Neural cell (in vitro differentiated cells): ENCODE results near the gene CHRM5. TPM values are rescaled to one million over a fixed set of nuclear protein-coding genes. Genes with fewer than 3 reads are reported as not detected.

ENCODE experiments used
- H2AFZ ChIP-seq: fragments of 200-600, 300-800 bp; sonication (generic), shearing (Covaris generic); 2 replicates; pipeline ENCODE4 v1.6.0; 2014; ENCODE audit warnings: low read depth, mild to moderate bottlenecking, antibody characterized with exemption, low read length, moderate library complexity
- H3F3A ChIP-seq: fragments of 200-600 bp; shearing (Covaris generic); 2 replicates; pipeline ENCODE4 v1.6.1; 2016; ENCODE audit warnings: mild to moderate bottlenecking, moderate library complexity, mixed read lengths, antibody characterized with exemption, low read length; ENCODE audit not compliant: insufficient read depth, poor library complexity, severe bottlenecking
- H3K27ac ChIP-seq: fragments of 200-600, 300-800 bp; sonication (generic), shearing (Covaris generic); 2 replicates; pipeline ENCODE4 v1.5.1; 2014; ENCODE audit warnings: mild to moderate bottlenecking, low read length, moderate library complexity
- H3K27me3 ChIP-seq: fragments of 300-800, 200-600 bp; sonication (generic), shearing (Covaris generic); 2 replicates; pipeline ENCODE4 v1.6.0; 2014; ENCODE audit warnings: mild to moderate bottlenecking, low read depth, low read length, moderate library complexity; ENCODE audit not compliant: insufficient read depth
- H3K36me3 ChIP-seq: fragments of 300-800, 200-600 bp; sonication (generic), shearing (Covaris generic); 2 replicates; pipeline ENCODE4 v1.5.1; 2014; ENCODE audit warnings: mild to moderate bottlenecking, antibody characterized with exemption, low read length, moderate library complexity; ENCODE audit not compliant: insufficient read depth
- H3K4me2 ChIP-seq: fragments of 300-800, 200-600 bp; sonication (generic), shearing (Covaris generic); 2 replicates; pipeline ENCODE4 v1.6.0; 2014; ENCODE audit warnings: mild to moderate bottlenecking, low read length
- H3K4me3 ChIP-seq: fragments of 300-800, 200-600 bp; sonication (generic), shearing (Covaris generic); 2 replicates; pipeline ENCODE4 v1.5.1; 2014; ENCODE audit warnings: mild to moderate bottlenecking, low read length, moderate library complexity
- H3K79me2 ChIP-seq: fragments of 200-600 bp; shearing (Covaris generic); replicated peaks from 2 replicates; pipeline ENCODE4 v1.6.0; 2014; ENCODE audit warnings: mild to moderate bottlenecking, low read length, moderate library complexity; ENCODE audit not compliant: insufficient read depth
- H3K9ac ChIP-seq: fragments of 300-800, 200-600 bp; sonication (generic), shearing (Covaris generic); 2 replicates; pipeline ENCODE4 v1.6.1; 2016; ENCODE audit warnings: mild to moderate bottlenecking, low read length, mixed read lengths
- H3K9me2 ChIP-seq: fragments of 200-600 bp; shearing (Covaris generic); 2 replicates; pipeline ENCODE4 v1.6.1; 2016; ENCODE audit warnings: mild to moderate bottlenecking, low read length, mixed read lengths; ENCODE audit not compliant: insufficient read depth
- H3K9me3 ChIP-seq: fragments of 200-600, 300-800 bp; sonication (generic), shearing (Covaris generic); 2 replicates; pipeline ENCODE4 v1.6.1; 2016; ENCODE audit warnings: mild to moderate bottlenecking, mixed run types, low read length, moderate library complexity, mixed read lengths
- H4K20me1 ChIP-seq: fragments of 200-600 bp; shearing (Covaris generic); 2 replicates; pipeline ENCODE4 v1.6.1; 2016; ENCODE audit warnings: mild to moderate bottlenecking, mixed run types; ENCODE audit not compliant: insufficient read depth
- CTCF ChIP-seq: fragments of 450-650 bp; IDR thresholded peaks from 2 replicates; pipeline ENCODE4 v1.5.1; 2014; ENCODE audit warnings: antibody characterized with exemption, mild to moderate bottlenecking, moderate library complexity; ENCODE audit not compliant: poor library complexity, severe bottlenecking
- EP300 ChIP-seq: fragments of 450-650 bp; conservative IDR thresholded peaks from 2 replicates; pipeline ENCODE4 v1.6.1; 2014; ENCODE audit warnings: antibody characterized with exemption, mild to moderate bottlenecking, moderate library complexity; ENCODE audit not compliant: poor library complexity, severe bottlenecking
- EZH2 ChIP-seq: fragments of 200-600, 300-800 bp; shearing (Covaris generic), sonication (generic); IDR thresholded peaks from 2 replicates; pipeline ENCODE4 v1.6.1; 2014; ENCODE audit warnings: antibody characterized with exemption, low read length, borderline replicate concordance, mild to moderate bottlenecking; ENCODE audit not compliant: insufficient read depth, poor library complexity, severe bottlenecking
- MXI1 ChIP-seq: fragments of 450-650 bp; conservative IDR thresholded peaks from 2 replicates; pipeline ENCODE4 v1.6.1; 2014; ENCODE audit warnings: antibody characterized with exemption, mild to moderate bottlenecking; ENCODE audit not compliant: poor library complexity, severe bottlenecking
- POLR2AphosphoS5 ChIP-seq: IDR thresholded peaks from 2 replicates; pipeline ENCODE4 v1.6.1; 2012
- RAD21 ChIP-seq: fragments of 450-650 bp; conservative IDR thresholded peaks from 2 replicates; pipeline ENCODE4 v1.6.1; 2014; ENCODE audit warnings: antibody characterized with exemption, mild to moderate bottlenecking, moderate library complexity
- SMC3 ChIP-seq: fragments of 450-650 bp; conservative IDR thresholded peaks from 2 replicates; pipeline ENCODE4 v1.6.1; 2014; ENCODE audit warnings: antibody characterized with exemption, mild to moderate bottlenecking, moderate library complexity; ENCODE audit not compliant: poor library complexity
- TAF1 ChIP-seq: IDR thresholded peaks from 2 replicates; pipeline ENCODE4 v1.6.1; 2012; ENCODE audit warnings: low read depth
- polyA plus RNA-seq: library from polyadenylated mRNA; depleted of rRNA; stranded (reverse); fragments of >200 nt; gene quantifications from 2 replicates; pipeline ENCODE4 v1.2.3, GENCODE V29; 2014
- TF ChIP-seq, protein P1 (sequence below): IDR thresholded peaks from 2 replicates; pipeline ENCODE4 v1.6.1; 2012; ENCODE audit warnings: borderline replicate concordance

CHRM5 gene
- polyA plus RNA-seq, 1 donor from 2014 or later: 3.9 TPM

- no peaks in the 10 kb centered on the region for H3K27me3 ChIP-seq
- no peaks in the 10 kb centered on the region for H4K20me1 ChIP-seq
- H3K36me3 ChIP-seq: no peaks in the 10 kb centered on the region
- H3K27ac ChIP-seq: no peak overlapping the region
- H3K79me2 ChIP-seq: no peaks in the 10 kb centered on the region
- no peak for TF ChIP-seq RAD21
- H3K9ac ChIP-seq: no peak overlapping the region
- no peaks in the 10 kb centered on the region for H3F3A ChIP-seq
- no peaks in the 10 kb centered on the region for H3K9me2 ChIP-seq
- H2AFZ ChIP-seq: no peak overlapping the region
- no peak overlapping the region for H3K4me3 ChIP-seq
- H3K9me3 ChIP-seq: no peaks in the 10 kb centered on the region
- H3K4me2 ChIP-seq: no peak overlapping the region
Observed at GRCh38 chr15:34055868-34056595, 87.7 kb downstream of the CHRM5 start.

- Histone ChIP-seq H3K4me3 (no peak overlapping the region), H3K27ac (no peak overlapping the region), H3K36me3 (no peaks in the 10 kb centered on the region), H3K27me3 (no peaks in the 10 kb centered on the region), H3K9me3 (no peaks in the 10 kb centered on the region), H3K9ac (no peak overlapping the region), H3K4me2 (no peak overlapping the region), H4K20me1 (no peaks in the 10 kb centered on the region), H3K79me2 (no peaks in the 10 kb centered on the region), H2AFZ (no peak overlapping the region), H3K9me2 (no peaks in the 10 kb centered on the region), H3F3A (no peaks in the 10 kb centered on the region)
- TF ChIP-seq POLR2AphosphoS5 (no peak), CTCF (no peak), SMC3 (no peak), EP300 (no peak), TAF1 (no peak), RAD21 (no peak), MXI1 (no peak), EZH2 (no peak)
- TF ChIP-seq, protein P1, sequence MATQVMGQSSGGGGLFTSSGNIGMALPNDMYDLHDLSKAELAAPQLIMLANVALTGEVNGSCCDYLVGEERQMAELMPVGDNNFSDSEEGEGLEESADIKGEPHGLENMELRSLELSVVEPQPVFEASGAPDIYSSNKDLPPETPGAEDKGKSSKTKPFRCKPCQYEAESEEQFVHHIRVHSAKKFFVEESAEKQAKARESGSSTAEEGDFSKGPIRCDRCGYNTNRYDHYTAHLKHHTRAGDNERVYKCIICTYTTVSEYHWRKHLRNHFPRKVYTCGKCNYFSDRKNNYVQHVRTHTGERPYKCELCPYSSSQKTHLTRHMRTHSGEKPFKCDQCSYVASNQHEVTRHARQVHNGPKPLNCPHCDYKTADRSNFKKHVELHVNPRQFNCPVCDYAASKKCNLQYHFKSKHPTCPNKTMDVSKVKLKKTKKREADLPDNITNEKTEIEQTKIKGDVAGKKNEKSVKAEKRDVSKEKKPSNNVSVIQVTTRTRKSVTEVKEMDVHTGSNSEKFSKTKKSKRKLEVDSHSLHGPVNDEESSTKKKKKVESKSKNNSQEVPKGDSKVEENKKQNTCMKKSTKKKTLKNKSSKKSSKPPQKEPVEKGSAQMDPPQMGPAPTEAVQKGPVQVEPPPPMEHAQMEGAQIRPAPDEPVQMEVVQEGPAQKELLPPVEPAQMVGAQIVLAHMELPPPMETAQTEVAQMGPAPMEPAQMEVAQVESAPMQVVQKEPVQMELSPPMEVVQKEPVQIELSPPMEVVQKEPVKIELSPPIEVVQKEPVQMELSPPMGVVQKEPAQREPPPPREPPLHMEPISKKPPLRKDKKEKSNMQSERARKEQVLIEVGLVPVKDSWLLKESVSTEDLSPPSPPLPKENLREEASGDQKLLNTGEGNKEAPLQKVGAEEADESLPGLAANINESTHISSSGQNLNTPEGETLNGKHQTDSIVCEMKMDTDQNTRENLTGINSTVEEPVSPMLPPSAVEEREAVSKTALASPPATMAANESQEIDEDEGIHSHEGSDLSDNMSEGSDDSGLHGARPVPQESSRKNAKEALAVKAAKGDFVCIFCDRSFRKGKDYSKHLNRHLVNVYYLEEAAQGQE: no peak
Observed at GRCh38 chr15:34056911-34057310, 88.6 kb downstream of the CHRM5 start.
